HEK293T (cell line): ENCODE results near the gene ACOD1.

Source experiments
- ELF4 ChIP-seq: fragments of 450-650 bp; IDR thresholded peaks from 2 replicates; pipeline ENCODE4 v1.6.1; 2017; ENCODE audit warnings: antibody characterized with exemption
- FOXA1 ChIP-seq: fragments of 450-650 bp; IDR thresholded peaks from 2 replicates; pipeline ENCODE4 v1.6.1; 2016; ENCODE audit warnings: mild to moderate bottlenecking
- FOXK2 ChIP-seq: fragments of 450-650 bp; IDR thresholded peaks from 2 replicates; pipeline ENCODE4 v1.6.1; 2016; ENCODE audit warnings: mild to moderate bottlenecking
- FOXM1 ChIP-seq: fragments of 450-650 bp; IDR thresholded peaks from 2 replicates; pipeline ENCODE4 v1.6.1; 2017; ENCODE audit warnings: mild to moderate bottlenecking, borderline replicate concordance
- LEF1 ChIP-seq: fragments of 450-650 bp; IDR thresholded peaks from 2 replicates; pipeline ENCODE4 v1.6.1; 2017; ENCODE audit warnings: mild to moderate bottlenecking, borderline replicate concordance
- NFRKB ChIP-seq: fragments of 450-650 bp; IDR thresholded peaks from 2 replicates; pipeline ENCODE4 v1.6.1; 2016; ENCODE audit warnings: mild to moderate bottlenecking, moderate library complexity
- PKNOX1 ChIP-seq: fragments of 450-650 bp; IDR thresholded peaks from 2 replicates; pipeline ENCODE4 v1.6.1; 2016
- SP1 ChIP-seq: fragments of 450-650 bp; IDR thresholded peaks from 2 replicates; pipeline ENCODE4 v1.6.1; 2017
- SUZ12 ChIP-seq: fragments of 450-650 bp; IDR thresholded peaks from 2 replicates; pipeline ENCODE4 v1.6.1; 2016; ENCODE audit warnings: mild to moderate bottlenecking
- ZNF384 ChIP-seq: fragments of 450-650 bp; IDR thresholded peaks from 2 replicates; pipeline ENCODE4 v1.6.1; 2016

- TF ChIP-seq ZNF384 (no peak), SUZ12 (no peak), NFRKB (no peak), FOXM1 (no peak), FOXK2 (no peak), PKNOX1 (no peak), SP1 (no peak), FOXA1 (no peak), LEF1 (no peak), ELF4 (no peak)
These were observed 54.4 kb downstream of the ACOD1 start for GRCh38 chr13:77002590-77003190.
